ENCODE measurements around the gene NAV2.

NAV2 gene

DNA sequence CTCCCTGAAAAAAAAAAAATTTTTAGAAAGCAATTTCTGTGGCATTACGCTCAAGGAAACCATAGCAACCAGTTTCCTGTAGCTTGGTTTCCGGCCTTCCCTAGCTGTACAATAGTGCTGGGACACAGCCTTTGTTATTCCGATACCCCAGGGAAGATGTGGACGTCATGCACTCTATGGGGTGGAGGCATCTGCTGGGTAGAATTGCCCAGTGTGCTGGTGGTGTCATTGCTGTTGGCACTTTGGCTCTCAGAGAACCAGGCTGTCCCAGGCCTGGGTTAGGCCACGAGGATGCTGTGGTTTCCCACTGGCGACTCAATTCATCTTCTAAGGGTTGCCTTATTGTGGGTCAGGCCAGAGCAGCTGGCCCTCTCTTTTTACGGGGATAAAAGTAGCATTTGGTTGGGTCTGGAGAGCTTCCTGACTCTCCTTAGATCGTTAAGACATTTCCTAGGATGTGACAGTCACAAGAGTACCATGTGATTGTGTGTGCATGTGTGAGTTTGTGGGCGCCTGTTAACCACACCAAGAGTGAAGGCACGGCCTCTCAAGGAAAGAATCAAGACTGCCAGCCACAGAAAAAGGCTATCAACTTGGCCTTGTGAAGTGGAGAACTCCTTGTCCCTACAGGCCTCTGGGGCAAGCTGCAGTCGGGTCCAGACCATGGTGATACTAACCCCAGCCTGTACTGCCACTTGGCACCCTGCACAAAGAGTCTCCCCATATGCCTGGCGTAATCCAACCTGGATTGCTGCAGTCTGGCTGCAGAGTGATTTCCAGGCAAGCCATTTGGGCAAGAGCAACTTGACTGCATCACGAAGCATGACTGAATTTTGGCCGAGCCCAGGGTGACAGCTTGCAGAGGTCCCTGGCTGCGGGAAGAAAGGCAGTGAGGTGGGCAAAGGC lies 35.9 kb upstream of the NAV2 start:
- TF ChIP-seq JUND (IDR thresholded peaks at IDR 0.05; ENCODE audit: low read depth), result no peak
- no peak for DNase-seq (ENCODE audit: low read depth in 1 of 2, low spot score in 1 of 2)
- in situ Hi-C loops (cut with HindIII; ENCODE audit: low pct_unique_long_range_greater_than_20kb, low sequenced_read_pairs), result no loop called here

GRCh38 chr11:19677381-19678080 lies 35.1 kb upstream of the NAV2 start:
- TF ChIP-seq JUND (IDR thresholded peaks at IDR 0.05; ENCODE audit: low read depth), result no peak
- no peak for DNase-seq (ENCODE audit: low read depth in 1 of 2, low spot score in 1 of 2)
- in situ Hi-C loops (cut with HindIII; ENCODE audit: low pct_unique_long_range_greater_than_20kb, low sequenced_read_pairs), result no loop called here

- DNase-seq (ENCODE audit: low read depth in 1 of 2, low spot score in 1 of 2), result no peak
- TF ChIP-seq JUND (IDR thresholded peaks at IDR 0.05; ENCODE audit: low read depth), result no peak
- in situ Hi-C loops (cut with HindIII; ENCODE audit: low pct_unique_long_range_greater_than_20kb, low sequenced_read_pairs), result no loop called here
These were observed 32.4 kb upstream of the NAV2 start for GRCh38 chr11:19679952-19680828.

GRCh38 chr11:19680829-19681368 lies 31.7 kb upstream of the NAV2 start:
- in situ Hi-C loops (cut with HindIII; ENCODE audit: low pct_unique_long_range_greater_than_20kb, low sequenced_read_pairs), result no loop called here
- no peak for DNase-seq (ENCODE audit: low read depth in 1 of 2, low spot score in 1 of 2)
- no peak for TF ChIP-seq JUND (IDR thresholded peaks at IDR 0.05; ENCODE audit: low read depth)

GRCh38 chr11:19683141-19683805 lies 29.4 kb upstream of the NAV2 start:
- no peak for DNase-seq (ENCODE audit: low read depth in 1 of 2, low spot score in 1 of 2)
- in situ Hi-C loops (cut with HindIII; ENCODE audit: low pct_unique_long_range_greater_than_20kb, low sequenced_read_pairs), result no loop called here
- no peak for TF ChIP-seq JUND (IDR thresholded peaks at IDR 0.05; ENCODE audit: low read depth)

GRCh38 chr11:19683862-19684491 lies 28.7 kb upstream of the NAV2 start:
- no peak for TF ChIP-seq JUND (IDR thresholded peaks at IDR 0.05; ENCODE audit: low read depth)
- in situ Hi-C loops (cut with HindIII; ENCODE audit: low pct_unique_long_range_greater_than_20kb, low sequenced_read_pairs), result no loop called here
- no peak for DNase-seq (ENCODE audit: low read depth in 1 of 2, low spot score in 1 of 2)

GRCh38 chr11:19686234-19686633 lies 26.4 kb upstream of the NAV2 start:
- in situ Hi-C loops (cut with HindIII; ENCODE audit: low pct_unique_long_range_greater_than_20kb, low sequenced_read_pairs), result no loop called here
- no peak for TF ChIP-seq JUND (IDR thresholded peaks at IDR 0.05; ENCODE audit: low read depth)
- DNase-seq (ENCODE audit: low read depth in 1 of 2, low spot score in 1 of 2), result no peak

GRCh38 chr11:19687392-19687791 lies 25.2 kb upstream of the NAV2 start:
- in situ Hi-C loops (cut with HindIII; ENCODE audit: low pct_unique_long_range_greater_than_20kb, low sequenced_read_pairs), result no loop called here
- no peak for DNase-seq (ENCODE audit: low read depth in 1 of 2, low spot score in 1 of 2)
- TF ChIP-seq JUND (IDR thresholded peaks at IDR 0.05; ENCODE audit: low read depth), result no peak

DNA sequence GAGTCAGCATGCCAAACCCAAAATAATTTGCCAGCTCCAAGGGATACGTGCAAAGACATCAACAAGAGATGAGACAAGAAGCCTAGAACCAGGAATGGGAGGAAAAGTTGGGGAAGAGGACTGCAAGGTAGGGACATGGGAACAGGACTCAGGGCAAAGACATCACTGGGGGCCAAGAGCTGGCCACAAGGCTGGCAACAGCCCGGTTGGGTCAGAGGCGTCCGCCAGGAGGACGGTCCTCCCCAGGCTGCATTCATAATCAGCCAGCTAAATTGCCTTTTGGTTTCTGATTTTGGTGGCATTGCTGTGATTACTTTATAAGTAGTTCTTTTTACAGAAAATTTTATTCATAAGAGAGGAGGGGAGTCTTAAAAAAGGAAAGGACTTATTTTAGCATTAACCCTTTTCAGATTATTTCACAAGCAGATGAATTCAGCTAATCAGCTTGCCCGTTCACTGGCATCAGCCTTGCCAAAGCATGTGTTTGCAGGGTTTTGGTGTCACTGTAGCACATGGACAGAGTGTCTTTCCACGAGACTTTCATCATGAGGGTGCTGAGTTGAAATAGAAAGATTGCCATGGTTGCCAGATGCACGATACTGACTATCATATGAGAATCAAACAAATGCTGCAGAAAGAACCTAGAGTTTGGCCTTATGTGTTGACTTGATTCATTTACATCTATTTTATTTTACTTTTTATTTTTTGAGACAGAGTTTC lies 23.2 kb upstream of the NAV2 start:
- TF ChIP-seq JUND (IDR thresholded peaks at IDR 0.05; ENCODE audit: low read depth), result no peak
- no peak for DNase-seq (ENCODE audit: low read depth in 1 of 2, low spot score in 1 of 2)
- in situ Hi-C loops (cut with HindIII; ENCODE audit: low pct_unique_long_range_greater_than_20kb, low sequenced_read_pairs), result no loop called here

DNA sequence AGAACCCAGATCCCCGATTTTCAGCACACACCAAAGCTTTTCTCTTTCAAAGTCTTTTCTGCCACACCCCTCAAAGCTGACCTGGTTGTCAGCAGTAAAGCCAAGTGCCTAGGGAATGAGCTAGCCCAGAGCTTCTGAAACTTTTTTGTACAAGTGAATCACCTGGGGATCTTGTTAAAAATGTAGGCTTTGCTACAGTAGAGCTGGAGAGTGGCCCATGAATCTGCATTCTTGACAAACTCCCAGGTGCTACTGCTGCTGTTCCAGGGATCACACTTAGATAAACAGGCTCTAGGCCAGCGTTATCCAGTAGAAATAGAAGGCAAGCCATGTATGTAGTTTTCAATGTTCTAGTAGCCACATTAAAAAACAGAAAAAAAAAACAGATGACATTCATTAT lies 21.8 kb upstream of the NAV2 start:
- in situ Hi-C loops (cut with HindIII; ENCODE audit: low pct_unique_long_range_greater_than_20kb, low sequenced_read_pairs), result no loop called here
- no peak for TF ChIP-seq JUND (IDR thresholded peaks at IDR 0.05; ENCODE audit: low read depth)
- DNase-seq (ENCODE audit: low read depth in 1 of 2, low spot score in 1 of 2), result no peak

Measured in T47D (cell line).